HuH-7 (cell line): ENCODE data around the gene CHD2.
A peak's percentile ranks its signal among the peaks of the same experiment; 100 is the strongest.
"Not testable (repeated sequence)": the region's sequence is repeated elsewhere in the genome, so short reads cannot be mapped to it uniquely, and the experiment has no call there.

Experiments used
- DNase-seq: peaks from one replicate; pipeline ENCODE4 v3.0.0; 2011; ENCODE audit warnings: low spot score

Gene CHD2

DNA sequence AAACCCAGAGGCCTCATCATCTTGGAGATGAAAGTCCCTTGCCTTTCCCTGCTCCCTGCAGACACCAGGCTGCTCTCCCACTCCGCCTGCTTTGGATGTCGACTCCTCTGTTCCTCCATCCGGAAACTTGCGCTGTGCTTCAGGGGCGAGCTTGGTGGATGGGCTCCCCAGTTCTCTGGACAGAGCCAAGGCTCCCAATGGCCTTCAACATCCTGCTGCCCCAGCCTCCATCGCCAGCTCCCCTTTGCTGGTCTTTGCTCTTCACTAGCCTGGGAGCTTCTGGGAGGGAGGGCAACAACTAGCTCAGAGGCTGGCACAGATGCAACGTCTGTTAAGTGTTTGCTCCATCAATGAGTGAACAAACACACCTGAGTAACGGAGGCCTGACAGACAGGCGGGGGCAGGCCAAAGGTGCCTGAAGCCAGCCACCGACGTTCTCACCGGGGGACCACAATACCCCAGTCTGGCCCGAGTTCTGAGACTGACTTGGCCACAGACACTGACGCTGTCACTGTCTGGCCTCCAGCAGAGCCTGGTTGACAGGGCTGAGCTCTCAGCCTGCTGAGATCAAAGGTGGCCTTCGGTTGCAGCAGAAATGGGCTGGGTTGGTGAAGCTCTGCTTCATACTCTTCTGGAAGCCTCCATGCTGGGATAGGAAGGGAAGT is 149.9 kb downstream of the CHD2 start:
- no peak for DNase-seq

DNA sequence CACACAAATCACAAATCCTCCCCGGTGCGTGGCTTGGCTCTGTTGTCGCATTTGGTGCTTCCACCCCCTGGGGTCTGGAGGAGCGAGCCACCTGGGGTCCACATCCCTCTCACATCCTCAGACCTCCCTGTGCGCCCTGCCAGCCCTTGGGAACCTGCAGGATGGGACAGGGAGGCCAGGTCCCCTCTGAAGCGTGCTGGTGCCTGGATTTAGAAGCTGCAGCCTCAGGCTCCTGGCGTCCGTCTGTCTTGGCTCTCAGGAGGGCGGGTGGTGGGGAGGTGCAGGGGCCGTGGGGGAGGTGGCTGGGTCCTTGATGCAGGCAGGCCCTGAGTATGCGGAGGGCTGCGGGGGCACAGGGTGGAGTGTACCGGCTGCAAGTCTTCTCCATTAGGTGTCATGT is 150.5 kb downstream of the CHD2 start:
- no peak for DNase-seq

DNA sequence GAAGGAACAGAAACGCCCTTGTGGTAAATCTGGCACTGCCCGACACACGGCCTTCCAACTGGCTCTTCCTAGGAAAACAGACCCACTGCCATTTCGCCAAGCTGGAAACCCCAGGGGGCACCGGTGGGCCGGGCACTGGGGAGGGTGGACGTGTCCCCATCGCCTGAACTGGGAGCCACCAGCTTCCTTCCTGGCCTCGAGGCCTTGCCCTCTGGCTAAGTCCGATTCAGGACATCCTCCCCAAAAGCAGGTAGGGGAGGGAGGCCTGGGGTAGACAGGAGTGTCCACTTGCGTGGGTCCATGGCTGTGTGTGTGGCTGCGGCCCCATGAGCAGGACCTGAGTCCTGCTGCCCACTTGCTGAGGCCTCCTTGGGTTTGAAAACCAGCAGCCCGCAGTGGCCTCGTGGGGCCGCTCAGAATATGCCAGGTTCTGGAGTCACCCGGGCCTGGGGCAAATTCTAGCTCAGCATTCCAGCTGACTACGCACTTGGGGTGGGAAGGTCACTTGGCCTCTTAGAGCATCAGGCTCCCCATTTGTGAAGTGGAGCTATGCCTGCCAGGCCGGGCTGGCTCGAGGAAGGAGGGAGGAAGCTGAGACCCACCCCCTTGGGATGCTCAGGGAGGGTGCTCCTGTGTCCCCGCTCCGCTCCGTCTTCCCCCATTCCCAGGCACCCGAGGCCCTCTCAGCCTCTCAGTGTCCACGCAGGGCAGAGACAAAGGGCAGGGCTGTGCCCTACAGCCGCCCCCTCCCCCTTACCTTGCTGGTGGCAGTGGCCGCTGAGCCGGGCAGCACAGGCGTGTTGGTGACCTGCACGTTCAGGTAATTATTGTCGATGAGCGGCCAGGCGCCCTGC is 151.3 kb downstream of the CHD2 start:
- no peak for DNase-seq

DNA sequence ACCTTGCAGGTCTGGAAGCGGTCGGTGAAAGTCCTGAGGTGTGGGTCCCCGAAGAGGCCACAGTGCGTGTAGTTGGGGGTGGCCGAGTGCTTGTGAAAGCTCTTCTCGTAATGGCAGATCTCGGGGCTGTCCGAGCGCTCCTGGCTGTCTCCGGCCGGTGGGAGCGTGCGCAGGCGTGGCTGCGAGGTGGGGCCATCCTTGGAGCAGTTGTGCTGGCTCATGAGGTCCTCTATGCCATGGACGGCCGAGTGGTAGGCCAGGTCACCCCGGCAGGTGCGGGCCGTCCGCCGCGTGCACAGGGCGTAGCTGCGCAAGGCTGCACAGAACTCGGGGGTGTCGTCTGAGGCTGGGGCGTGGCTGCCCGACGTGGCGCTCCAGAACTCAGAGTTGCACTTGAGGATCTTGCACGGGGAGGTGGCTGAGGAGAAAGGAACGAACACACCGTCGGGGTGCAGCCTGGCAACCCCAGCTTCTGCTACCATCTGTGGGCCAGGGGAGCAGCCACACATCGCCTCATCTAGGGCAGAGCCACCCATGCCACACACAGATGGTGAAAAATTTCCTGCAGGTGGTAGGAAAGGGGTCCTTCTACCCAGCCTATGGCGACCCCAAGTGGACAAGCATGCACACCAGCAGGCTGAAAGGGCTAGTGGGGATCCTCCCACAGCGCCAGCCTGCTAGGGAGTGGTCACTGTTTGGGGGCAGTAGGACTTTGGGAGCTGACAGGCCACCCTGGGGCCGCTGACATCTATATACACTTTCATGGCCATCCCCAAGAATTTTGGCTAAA is 152.2 kb downstream of the CHD2 start:
- DNase-seq, result peak; percentile 59

DNA sequence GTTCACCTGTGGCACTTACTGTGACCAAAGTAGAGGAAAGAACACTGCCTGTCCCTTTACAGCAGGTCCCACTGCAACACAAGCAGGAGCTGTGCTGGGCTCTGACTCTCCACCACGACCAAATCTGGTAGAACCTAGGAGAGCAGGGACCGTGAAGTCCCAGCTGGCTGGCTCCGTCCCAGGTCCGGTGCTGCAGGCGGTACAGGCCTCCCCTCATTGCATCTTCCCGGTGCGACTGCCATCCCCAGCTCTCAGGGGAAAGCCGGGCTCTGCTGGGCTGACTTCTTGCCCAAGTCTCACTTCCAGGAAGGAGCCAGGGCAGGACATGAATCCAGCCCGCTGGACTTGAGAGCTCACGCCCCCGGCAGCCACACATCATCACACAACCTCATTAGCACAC is 155.1 kb downstream of the CHD2 start:
- no peak for DNase-seq

DNA sequence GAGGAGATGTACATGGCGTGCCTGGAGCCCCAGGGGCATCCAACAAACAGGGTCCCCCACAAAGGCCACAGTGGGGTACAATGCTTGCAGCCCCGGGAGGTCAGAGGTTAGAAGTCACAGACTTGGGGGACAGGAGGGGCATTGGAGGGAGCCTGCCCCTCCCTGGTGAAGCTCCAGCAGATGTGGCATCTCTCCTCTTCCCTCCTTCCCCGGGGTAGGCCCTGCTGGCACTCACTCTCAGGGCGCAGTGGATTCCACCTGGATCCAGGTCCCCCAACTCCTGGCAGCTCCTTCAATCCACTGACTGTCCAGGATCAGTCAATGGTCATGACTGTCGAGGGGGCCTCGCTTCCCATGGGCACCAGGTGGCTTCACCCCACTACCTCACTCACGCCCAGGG is 156.7 kb downstream of the CHD2 start:
- no peak for DNase-seq

DNA sequence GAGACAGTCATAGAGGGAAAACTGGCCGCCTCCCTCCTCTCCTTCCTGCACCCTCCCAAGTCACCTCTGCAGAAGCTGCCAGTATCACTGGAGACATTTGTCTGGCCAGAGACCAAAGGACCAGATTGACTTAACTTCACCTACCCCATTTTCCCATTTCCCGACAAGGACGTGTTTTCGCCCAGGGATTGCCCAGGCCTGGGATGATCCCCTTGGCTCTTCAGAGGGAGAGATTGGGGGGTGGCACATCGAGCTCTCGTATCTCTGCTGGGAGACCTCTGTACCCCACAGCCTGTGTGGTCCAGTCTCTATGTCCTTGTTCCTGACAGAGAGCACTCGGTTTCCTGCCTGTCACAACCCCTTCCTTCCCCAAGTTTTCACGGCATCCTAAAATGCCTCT is 157.5 kb downstream of the CHD2 start:
- DNase-seq, result no peak

DNA sequence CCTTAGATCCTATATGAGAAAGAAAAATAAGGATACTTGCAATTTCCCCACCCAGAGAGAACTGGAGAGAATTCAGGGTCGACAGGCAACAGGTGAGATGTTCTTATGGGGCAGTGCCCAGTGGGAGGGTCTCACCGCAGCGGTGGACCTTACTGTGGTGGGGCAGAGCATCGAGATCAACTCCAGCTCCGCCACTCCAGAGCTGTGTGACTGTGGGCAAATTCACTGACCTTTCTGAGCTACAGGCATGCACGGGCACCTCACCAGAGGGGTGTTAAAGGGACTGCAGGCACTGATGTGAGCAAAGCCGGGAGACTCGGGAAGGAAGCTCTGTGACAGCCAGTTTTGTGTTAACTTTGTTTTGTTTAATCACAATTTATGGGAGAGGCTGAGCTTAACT is 158.0 kb downstream of the CHD2 start:
- DNase-seq, result no peak

DNA sequence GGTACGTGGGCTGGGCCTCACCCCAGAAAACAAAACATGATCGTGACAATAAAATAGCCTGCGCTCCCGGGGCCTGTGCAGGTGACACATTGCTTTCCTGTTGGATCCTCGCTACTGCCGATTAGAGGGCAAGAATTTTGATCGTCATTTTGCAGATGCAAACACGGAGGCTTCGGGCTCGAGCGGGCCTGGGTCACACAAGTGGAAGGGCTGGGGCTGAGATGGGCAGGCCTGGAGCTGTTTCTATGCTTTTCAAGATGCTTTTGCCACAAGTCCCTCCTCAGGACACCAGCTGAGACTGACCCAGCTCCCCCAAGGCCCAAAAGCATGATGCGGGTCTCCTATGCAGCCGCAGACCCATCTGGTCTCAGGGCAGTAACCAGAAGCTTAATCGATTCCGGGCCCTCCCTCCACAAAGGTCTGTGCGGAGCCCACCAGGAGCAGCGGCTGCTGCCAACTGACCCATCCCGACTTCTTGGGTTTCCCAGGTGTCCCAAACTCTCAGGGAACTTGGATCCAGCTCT is 158.8 kb downstream of the CHD2 start:
- DNase-seq, result no peak

DNA sequence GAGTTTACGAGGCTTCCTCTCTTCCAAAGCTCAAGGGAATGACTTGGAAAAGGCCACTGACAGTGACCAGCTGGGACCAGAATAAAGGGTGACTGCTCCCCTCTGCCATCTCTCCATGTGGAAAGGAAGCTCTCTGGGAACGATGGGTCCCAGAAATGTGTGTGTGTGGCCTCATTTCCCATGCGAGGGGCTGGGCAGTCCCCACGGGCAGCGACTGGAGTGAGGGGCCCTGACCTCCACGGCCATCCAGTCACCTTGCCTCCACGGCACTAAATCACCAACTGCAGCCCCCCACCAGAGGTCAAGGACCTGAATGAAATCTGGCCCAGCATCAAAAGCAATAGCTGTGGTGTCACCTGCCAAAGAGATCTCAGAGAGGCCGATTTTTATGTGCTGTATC is 159.3 kb downstream of the CHD2 start:
- DNase-seq, result no peak

DNA sequence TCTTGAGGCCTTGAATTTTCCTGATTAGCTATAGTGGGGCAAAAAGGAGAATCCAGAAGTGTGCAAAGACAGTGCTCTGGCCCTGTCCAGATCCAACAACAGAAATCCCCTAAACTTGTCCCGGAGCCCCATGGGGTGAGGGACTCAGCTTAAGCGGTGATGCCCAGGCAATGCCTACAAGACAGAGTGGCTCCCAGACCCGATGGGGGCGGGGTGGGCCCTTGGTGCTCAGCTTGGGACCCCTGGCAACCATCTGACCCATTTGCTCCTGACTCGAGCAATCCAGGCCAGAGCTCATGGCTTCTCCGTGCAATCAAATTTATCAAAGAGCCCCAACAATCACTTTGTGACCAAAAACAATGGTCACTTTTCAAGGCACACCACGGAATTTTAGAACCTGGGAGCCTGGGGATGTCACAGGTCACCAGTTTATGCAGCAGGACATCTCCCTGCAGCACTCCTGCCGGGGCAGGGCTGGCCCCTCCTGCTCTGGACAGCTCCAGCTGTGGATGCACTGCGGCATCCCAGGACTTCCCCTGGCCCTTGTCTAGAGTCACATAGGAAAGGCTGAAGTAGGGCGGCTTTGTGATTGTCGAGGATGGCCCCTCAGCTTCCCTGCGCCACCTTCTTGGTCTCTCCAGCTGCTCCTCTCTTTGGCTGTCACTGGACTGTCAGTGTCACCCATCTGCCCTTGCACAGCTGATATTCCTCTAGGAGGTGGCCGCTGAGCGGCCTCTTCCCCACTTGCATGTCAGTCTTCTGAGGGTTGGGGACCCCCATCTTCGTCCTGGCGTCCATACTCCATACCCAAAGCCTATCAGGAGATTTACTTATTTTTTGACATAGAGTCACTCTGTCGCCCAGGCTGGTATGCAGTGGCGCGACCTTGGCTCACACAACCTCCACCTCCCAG is 160.5 kb downstream of the CHD2 start:
- no peak for DNase-seq

DNA sequence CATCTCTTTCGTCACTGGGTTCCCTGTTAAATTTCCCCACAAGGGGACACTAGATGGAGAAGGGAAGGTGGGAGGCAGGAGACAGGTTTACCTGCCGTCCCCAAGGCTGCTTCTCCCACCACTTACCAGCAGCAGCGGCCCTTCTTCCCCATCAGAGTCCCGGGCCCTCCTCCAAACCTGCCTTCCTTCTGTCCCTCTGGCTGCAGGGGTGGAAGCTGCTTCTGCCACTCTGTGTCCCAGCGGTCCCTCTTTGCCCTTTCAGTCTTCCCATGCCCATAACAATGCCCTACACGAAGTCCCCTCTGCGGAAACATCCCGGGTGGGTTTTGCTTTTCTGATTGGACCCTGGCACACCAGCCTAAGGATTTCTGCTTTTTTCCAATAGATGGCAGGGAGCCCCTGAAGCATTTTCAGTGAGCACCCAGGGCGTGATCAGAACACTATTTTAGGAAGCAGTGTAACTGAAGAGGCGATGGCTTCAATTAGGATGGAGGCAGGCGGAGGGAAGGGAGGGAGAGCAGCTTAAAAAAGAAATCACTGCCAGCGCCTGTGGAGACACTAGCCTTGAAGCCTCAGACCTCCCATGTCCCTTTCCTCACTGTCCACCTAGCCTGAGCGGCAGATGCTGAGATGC is 162.6 kb downstream of the CHD2 start:
- not testable (repeated sequence) for DNase-seq

DNA sequence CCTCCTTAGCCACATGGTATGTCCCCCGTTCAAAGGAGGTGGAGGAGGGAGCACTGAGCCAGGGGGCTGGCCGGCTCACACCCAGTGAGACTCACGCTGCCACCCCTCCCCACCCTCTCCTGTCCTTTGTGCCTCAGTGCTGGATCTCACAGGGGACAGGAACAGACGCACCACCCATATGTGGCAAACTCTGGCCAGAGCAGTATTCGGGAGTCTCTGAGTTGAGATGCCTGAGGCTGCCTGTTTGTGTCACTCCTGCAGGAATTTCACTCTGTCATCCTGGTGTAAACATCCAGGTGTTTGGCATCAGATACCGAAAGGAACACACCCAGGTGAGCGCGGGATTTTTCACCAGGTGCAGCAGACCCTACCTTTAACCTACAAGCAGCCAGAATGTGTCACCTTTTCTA is 163.1 kb downstream of the CHD2 start:
- DNase-seq, result no peak

DNA sequence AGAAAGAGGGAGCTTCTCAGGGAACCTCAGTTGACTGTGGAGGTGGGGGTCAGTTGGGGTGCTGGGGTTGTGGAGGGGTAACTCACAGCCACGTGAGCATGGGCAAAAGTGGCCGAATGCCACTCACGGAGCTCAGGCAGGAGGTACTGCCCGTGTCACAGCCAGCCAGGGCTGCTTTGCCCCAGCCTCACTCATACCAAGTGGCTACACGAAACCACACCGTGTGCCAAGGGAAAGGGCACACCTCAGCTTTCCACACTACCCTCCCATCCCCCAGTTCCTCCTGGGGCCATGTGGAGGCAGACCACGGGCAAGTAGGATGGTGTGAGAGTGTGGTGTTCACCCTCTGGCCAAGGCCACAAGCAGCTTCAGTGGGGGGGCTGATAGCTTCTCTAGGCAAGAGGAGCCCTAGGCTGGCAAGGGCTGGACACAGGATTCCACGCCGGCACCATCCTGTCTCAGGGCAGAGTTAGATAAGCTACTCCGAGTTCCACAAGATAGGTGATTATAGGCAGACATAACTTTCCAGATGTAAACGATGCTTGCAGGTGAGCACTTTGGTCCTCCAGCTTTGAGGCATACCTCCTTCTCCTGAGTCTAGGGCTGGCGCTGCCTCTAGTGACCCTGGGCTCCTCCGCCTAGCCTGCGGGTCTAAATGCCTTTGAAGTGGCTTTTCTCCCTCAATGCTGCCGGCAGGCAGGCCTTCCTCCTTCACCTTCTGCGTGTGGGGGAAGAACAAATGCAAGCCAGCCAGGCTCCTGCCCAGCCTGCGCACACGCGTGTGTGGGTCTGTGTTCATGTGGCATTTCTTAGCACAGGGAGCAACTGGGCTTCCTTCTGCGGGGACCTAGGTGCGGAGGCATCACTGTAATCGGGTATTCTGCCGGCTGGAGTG is 163.9 kb downstream of the CHD2 start:
- no peak for DNase-seq

DNA sequence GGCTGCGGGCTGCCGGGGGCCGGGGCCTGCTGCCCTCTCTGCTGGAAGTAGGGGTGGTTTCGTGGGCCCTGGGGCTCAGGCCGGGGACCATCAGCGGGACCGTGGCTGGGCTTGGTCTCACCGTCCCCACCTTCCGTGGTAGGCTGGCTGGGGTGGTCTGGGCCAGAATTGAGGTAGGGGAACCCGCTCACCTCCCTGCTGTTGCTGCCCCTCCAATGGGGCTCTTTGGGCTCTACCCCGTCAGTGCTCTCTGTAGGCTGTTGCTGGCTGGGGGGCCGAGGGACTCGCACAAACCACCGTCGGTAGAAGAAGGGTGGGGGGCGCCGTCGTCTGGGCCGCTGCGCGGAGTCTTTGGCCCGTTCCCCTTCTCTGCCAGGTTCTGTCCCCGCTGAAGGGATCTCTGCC is 165.5 kb downstream of the CHD2 start:
- DNase-seq, result no peak

DNA sequence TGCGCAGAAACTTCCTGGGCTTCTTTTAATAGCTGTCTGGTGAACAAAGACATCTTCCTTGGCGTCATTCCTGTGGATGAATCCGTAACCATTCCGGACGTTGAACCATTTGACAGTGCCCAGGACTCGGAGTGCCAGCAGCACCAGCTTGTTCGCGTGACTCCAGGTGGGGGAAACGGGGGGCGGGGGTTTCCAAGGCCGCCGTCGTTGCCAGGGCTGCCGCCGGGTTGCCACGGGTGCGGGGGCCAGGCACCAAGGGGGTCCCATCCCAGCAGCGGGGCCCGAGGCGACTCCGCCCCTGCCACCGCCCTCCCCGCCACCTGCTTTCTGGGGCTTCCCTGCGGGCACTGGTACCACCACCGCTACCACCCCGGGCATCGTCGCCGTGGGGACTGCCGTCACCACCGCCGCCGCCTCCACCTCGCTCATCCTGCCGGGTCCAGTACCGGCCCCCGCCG is 166.1 kb downstream of the CHD2 start:
- no peak for DNase-seq

DNA sequence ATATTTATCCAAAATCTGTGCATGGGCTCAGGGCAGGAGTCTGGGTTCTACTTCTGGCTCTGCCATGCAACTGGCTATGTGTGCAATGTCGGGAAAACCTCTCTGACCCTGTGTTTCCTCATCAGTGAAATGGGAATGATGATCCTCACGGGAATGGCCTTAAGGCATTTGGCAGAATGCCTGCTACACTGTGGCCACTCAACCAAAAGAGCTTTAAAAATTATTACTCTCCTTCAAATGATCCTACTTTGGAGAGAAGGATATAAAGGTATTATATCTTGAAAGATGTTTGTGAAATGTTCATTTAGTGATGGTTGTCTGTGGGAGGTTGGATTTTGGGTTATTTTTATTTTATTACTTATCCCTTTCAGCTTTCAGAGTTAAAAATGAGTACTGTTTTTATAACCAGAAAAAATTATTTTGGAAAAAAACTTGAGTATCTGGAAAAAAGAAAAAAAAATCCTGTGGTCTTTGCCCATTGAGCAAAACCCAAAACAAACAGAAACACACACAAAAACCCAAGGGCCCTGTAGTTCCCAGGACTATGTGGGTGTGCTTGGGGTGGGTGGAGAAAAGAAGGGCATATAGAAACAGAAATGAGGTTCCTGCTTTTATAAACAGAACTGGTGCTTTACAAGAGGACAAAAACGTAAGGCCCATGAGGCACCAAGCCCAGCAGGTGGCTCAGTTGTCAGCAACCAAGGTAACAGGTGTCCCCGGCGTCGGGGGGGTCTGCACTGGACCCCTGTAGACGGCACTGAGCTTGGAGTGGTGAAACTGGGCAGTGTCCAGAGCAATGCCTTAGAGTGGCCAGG is 166.9 kb downstream of the CHD2 start:
- DNase-seq, result no peak

DNA sequence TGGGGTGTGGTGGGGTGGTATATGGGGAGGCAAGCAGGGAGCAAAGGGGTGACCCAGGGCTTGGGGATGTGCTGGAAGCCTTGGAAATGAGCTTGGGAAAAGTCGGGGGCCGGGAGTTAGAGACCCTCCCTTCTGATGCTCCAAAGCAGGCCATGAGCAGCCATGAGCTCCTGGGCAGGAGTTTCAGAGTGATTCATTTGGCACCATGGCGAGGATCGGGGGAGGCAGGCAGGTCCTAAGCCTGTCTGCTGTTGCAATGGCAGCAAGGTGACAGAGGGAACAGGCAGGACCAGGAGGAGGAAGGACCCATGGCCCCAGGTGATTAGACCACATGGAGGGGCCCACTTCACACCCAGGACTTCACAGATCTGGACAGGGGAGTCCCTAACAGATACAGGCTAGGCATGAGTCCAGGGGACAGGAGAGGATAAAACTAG is 167.5 kb downstream of the CHD2 start:
- DNase-seq, result no peak
